Measurements from ENCODE around the gene MDM4. TPM values are rescaled to one million over a fixed set of nuclear protein-coding genes. Genes with fewer than 3 reads are reported as not detected.
"Not testable (repeated sequence)": the region's sequence is repeated elsewhere in the genome, so short reads cannot be mapped to it uniquely, and the experiment has no call there.

MDM4 gene
- total RNA-seq, 2 experiments from 2014 or later: 120 to 282 TPM

GRCh38 chr1:204558467-204558866, 42.3 kb downstream of the MDM4 start:
- ChIA-PET POLR2A (interaction anchor here (0.6 to 5.2 kb wide), 9 partner anchors 13 to 50 kb away, joined by 3 to 37 read pairs (median 5); partner anchors contain the start of gene MDM4), CTCF (ENCODE audit: unreplicated experiment) (no interaction called here)
- Histone ChIP-seq H3K9me2 (ENCODE audit: insufficient read depth, low read length) (no peaks in the 10 kb centered on the region), H2AFZ (ENCODE audit: low read length) (no peak overlapping the region), H3K27ac (ENCODE audit: low read depth, low read length, poor library complexity, severe bottlenecking) (peak overlapping the region; percentile 63), H3K36me3 (ENCODE audit: insufficient read depth, low read length) (peaks cover 97% of the 10 kb centered on the region), H3K4me2 (ENCODE audit: low read length) (peak overlapping the region; percentile 48), H3K9me3 (ENCODE audit: low read length) (no peaks in the 10 kb centered on the region), H4K20me1 (ENCODE audit: insufficient read depth, low read length) (no peaks in the 10 kb centered on the region), H3K4me1 (ENCODE audit: insufficient read depth, low read length, poor library complexity, severe bottlenecking) (peaks cover 56% of the 10 kb centered on the region), H3K79me2 (ENCODE audit: insufficient read depth, low read depth, low read length) (peaks cover 34% of the 10 kb centered on the region; the same call in 1 of the 2 replicates), H3K4me3 (ENCODE audit: low read depth, low read length, poor library complexity, severe bottlenecking) (no peak overlapping the region)
- TF ChIP-seq EZH2phosphoT487 (IDR thresholded peaks at IDR 0.05; ENCODE audit: borderline replicate concordance, low read depth, low read length) (no peak), CTCF (conservative IDR thresholded peaks at IDR 0.05; ENCODE audit: low read length) (no peak)
- no TSS peak for BruUV-seq (replicated peaks)
- DNase-seq (ENCODE audit: low spot score): peak; percentile 71
- intact Hi-C loops (cut with micrococcal nuclease; ENCODE audit: unreplicated experiment): no loop called here

GRCh38 chr1:204560002-204560401, 43.8 kb downstream of the MDM4 start:
- H3K4me3 ChIP-seq (ENCODE audit: low read depth, low read length, poor library complexity, severe bottlenecking); H2AFZ ChIP-seq (ENCODE audit: low read length); BruUV-seq (replicated peaks); H4K20me1 ChIP-seq (ENCODE audit: insufficient read depth, low read length); H3K9me2 ChIP-seq (ENCODE audit: insufficient read depth, low read length); CTCF ChIA-PET (ENCODE audit: unreplicated experiment); H3K9me3 ChIP-seq (ENCODE audit: low read length): not testable (repeated sequence)
- H3K4me2 ChIP-seq (ENCODE audit: low read length): peak overlapping the region; percentile 48
- peaks cover 86% of the 10 kb centered on the region for H3K36me3 ChIP-seq (ENCODE audit: insufficient read depth, low read length)
- peak overlapping the region; percentile 63 for H3K27ac ChIP-seq (ENCODE audit: low read depth, low read length, poor library complexity, severe bottlenecking)
- DNase-seq (ENCODE audit: low spot score): peak; percentile 64
- peaks cover 71% of the 10 kb centered on the region for H3K4me1 ChIP-seq (ENCODE audit: insufficient read depth, low read length, poor library complexity, severe bottlenecking)
- POLR2A ChIA-PET: interaction anchor here (0.5 to 5.2 kb wide), 7 partner anchors 9 to 1295 kb away, joined by 3 to 37 read pairs (median 4); partner anchors contain the start of gene MDM4
- peaks cover 19% of the 10 kb centered on the region; the same call in 1 of the 2 replicates for H3K79me2 ChIP-seq (ENCODE audit: insufficient read depth, low read depth, low read length)
- intact Hi-C loops (cut with micrococcal nuclease; ENCODE audit: unreplicated experiment): loop anchor here (10.0 kb wide), 2 partner anchors 115 to 145 kb away; partner anchors contain the start of gene PPP1R15B

GRCh38 chr1:204560590-204561150, 44.5 kb downstream of the MDM4 start:
- intact Hi-C loops (cut with micrococcal nuclease; ENCODE audit: unreplicated experiment): loop anchor here (10.0 kb wide), 2 partner anchors 116 to 146 kb away; partner anchors contain the start of gene PPP1R15B
- Histone ChIP-seq H3K27ac (ENCODE audit: low read depth, low read length, poor library complexity, severe bottlenecking) (peak overlapping the region; percentile 63), H3K9me3 (ENCODE audit: low read length) (no peaks in the 10 kb centered on the region), H3K4me2 (ENCODE audit: low read length) (no peak overlapping the region), H2AFZ (ENCODE audit: low read length) (no peak overlapping the region), H3K79me2 (ENCODE audit: insufficient read depth, low read depth, low read length) (peaks cover 19% of the 10 kb centered on the region; the same call in 1 of the 2 replicates), H3K36me3 (ENCODE audit: insufficient read depth, low read length) (peaks cover 80% of the 10 kb centered on the region), H4K20me1 (ENCODE audit: insufficient read depth, low read length) (no peaks in the 10 kb centered on the region), H3K4me1 (ENCODE audit: insufficient read depth, low read length, poor library complexity, severe bottlenecking) (peaks cover 78% of the 10 kb centered on the region), H3K4me3 (ENCODE audit: low read depth, low read length, poor library complexity, severe bottlenecking) (no peak overlapping the region), H3K9me2 (ENCODE audit: insufficient read depth, low read length) (no peaks in the 10 kb centered on the region)
- no peak for DNase-seq (ENCODE audit: low spot score)
- BruUV-seq (replicated peaks): no TSS peak
- TF ChIP-seq EZH2phosphoT487 (IDR thresholded peaks at IDR 0.05; ENCODE audit: borderline replicate concordance, low read depth, low read length) (no peak), CTCF (conservative IDR thresholded peaks at IDR 0.05; ENCODE audit: low read length) (no peak)
- ChIA-PET CTCF (ENCODE audit: unreplicated experiment) (interaction anchor here (0.6 kb wide), 1 partner anchor 130 kb away, joined by 3 read pairs; no protein-coding TSS in a partner anchor), POLR2A (interaction anchor here (0.5 to 5.2 kb wide), 5 partner anchors 33 to 1295 kb away, joined by 3 to 37 read pairs (median 4); partner anchors contain the start of gene MDM4)

All from OCI-LY7 (cell line).